K562 (cell line): ENCODE measurements around the gene LENG9. TPM values are rescaled to one million over a fixed set of nuclear protein-coding genes. Genes with fewer than 3 reads are reported as not detected.

ENCODE experiments used
- ATAC-seq: fragments of 200-7000 bp; cut with Tn5 transposase; 3 replicates; pipeline ENCODE4 v1.9.1; 2020; ENCODE audit warnings: moderate library complexity
- Bru-seq: library from RNA; stranded (reverse); fragments of 400-500 nt; gene quantifications from one replicate; lab custom pipeline; 2021; lab: Mats Ljungman, UMichigan
- BruChase-seq, 2 experiments: library from RNA; stranded (reverse); fragments of 400-500 nt; gene quantifications; one replicate each; lab custom pipeline; 2021; lab: Mats Ljungman, UMichigan
- BruUV-seq: library from RNA; stranded (reverse); fragments of 400-500 nt; replicated peaks from 2 replicates; lab custom pipeline; 2021; lab: Mats Ljungman, UMichigan
- CTCF ChIA-PET: fragments of 300-600 bp; formaldehyde crosslinking; extraction: SDS; loops from one replicate; lab custom pipeline; 2021; ENCODE audit warnings: low intra/inter-chr PET ratio; lab: Yijun Ruan, JAX
- POLR2A ChIA-PET: fragments of 300-600, 350-650 bp; sonication (Branson Sonifier 250); formaldehyde crosslinking; extraction: SDS; loops from one replicate; lab custom pipeline; 2021; ENCODE audit warnings: antibody characterized with exemption, inconsistent platforms; lab: Yijun Ruan, JAX
- DNase-seq, 4 experiments: peaks; one replicate each; pipeline versions ENCODE4 v3.0.0 to v3.0.0-alpha.2; 2011 to 2018; ENCODE audit warnings: low spot score in 3 of 4, mixed read lengths in 3 of 4; ENCODE audit errors: extremely low read depth in 1 of 4
- FAIRE-seq: peaks from 2 replicates; lab custom pipeline; 2011; peaks lifted over from hg19 to GRCh38; lab: Jason Lieb, UNC
- H2AFZ ChIP-seq: 2 replicates; pipeline ENCODE4 v1.6.0; 2011; ENCODE audit warnings: low read depth, low read length, control low read depth, inconsistent platforms
- H3K27ac ChIP-seq: fragments of 200-600 bp; 3 replicates; pipeline ENCODE4 v1.8.0; 2011; ENCODE audit warnings: low read depth, mild to moderate bottlenecking, control low read depth, inconsistent platforms, low read length, moderate library complexity, mixed read lengths; ENCODE audit errors: extremely low read depth
- H3K27me3 ChIP-seq, 2 experiments: fragments of 300-600 bp in 1 of 2; 2 replicates in 1 of 2; 3 replicates in 1 of 2; pipeline versions ENCODE4 v1.6.0 to v1.8.0; 2011; ENCODE audit warnings: inconsistent platforms in 2 of 2, low read length in 2 of 2, mild to moderate bottlenecking in 1 of 2, mixed read lengths in 1 of 2, moderate library complexity in 1 of 2; ENCODE audit not compliant: control insufficient read depth in 2 of 2, insufficient read depth in 2 of 2
- H3K36me3 ChIP-seq: fragments of 300-600 bp; 3 replicates; pipeline ENCODE4 v1.8.0; 2011; ENCODE audit warnings: mild to moderate bottlenecking, low read length, inconsistent platforms; ENCODE audit not compliant: control insufficient read depth, insufficient read depth
- H3K4me1 ChIP-seq, 2 experiments: fragments of 200-600 bp in 1 of 2; replicated peaks in 1 of 2; 2 replicates in 1 of 2; 3 replicates in 1 of 2; pipeline versions ENCODE4 v1.5.1 to v1.8.0; 2011; ENCODE audit warnings: inconsistent platforms in 2 of 2, low read length in 2 of 2, mild to moderate bottlenecking in 1 of 2, mixed read lengths in 1 of 2, moderate library complexity in 1 of 2; ENCODE audit not compliant: control insufficient read depth in 2 of 2, insufficient read depth in 2 of 2
- H3K4me2 ChIP-seq: 2 replicates; pipeline ENCODE4 v1.6.1; 2011; ENCODE audit warnings: low read length, control low read depth, inconsistent platforms, mixed read lengths; ENCODE audit not compliant: insufficient read depth
- H3K4me3 ChIP-seq: fragments of 200-600 bp; sonication (generic), shearing (Covaris generic); 2 replicates; pipeline ENCODE4 v1.5.1; 2016; ENCODE audit warnings: control low read depth, inconsistent platforms
- H3K79me2 ChIP-seq: fragments of 200-600 bp; 3 replicates; pipeline ENCODE4 v1.8.0; 2011; ENCODE audit warnings: low read length, inconsistent platforms; ENCODE audit not compliant: control insufficient read depth, insufficient read depth
- H3K9ac ChIP-seq, 2 experiments: 2 replicates each; pipeline versions ENCODE4 v1.6.0 to v1.6.1; 2011; ENCODE audit warnings: low read depth in 2 of 2, low read length in 2 of 2, control low read depth in 1 of 2, inconsistent platforms in 1 of 2, mild to moderate bottlenecking in 1 of 2, mixed read lengths in 1 of 2; ENCODE audit not compliant: insufficient read depth in 1 of 2
- H3K9me1 ChIP-seq: one replicate; pipeline ENCODE4 v1.6.0; 2011; ENCODE audit warnings: inconsistent platforms, mild to moderate bottlenecking, low read length, moderate library complexity; ENCODE audit not compliant: control insufficient read depth, insufficient read depth
- H3K9me3 ChIP-seq: replicated peaks from 2 replicates; pipeline ENCODE4 v1.5.1; 2011; ENCODE audit warnings: low read depth, low read length, inconsistent platforms; ENCODE audit not compliant: control insufficient read depth, insufficient read depth
- H4K20me1 ChIP-seq: replicated peaks from 2 replicates; pipeline ENCODE4 v1.6.1; 2011; ENCODE audit warnings: low read length, inconsistent platforms, mixed read lengths; ENCODE audit not compliant: control insufficient read depth, insufficient read depth
- ASH1L ChIP-seq: fragments of 450-650 bp; IDR thresholded peaks from 2 replicates; pipeline ENCODE4 v1.6.1; 2018; ENCODE audit warnings: borderline replicate concordance, mild to moderate bottlenecking, low read depth; ENCODE audit not compliant: partially characterized antibody
- CREB1 ChIP-seq, 2 experiments: sonication (generic) in 1 of 2; formaldehyde crosslinking in 1 of 2; IDR thresholded peaks; 2 replicates each; pipeline versions ENCODE4 v1.6.1 to v1.8.0; 2012 to 2022; ENCODE audit warnings: inconsistent platforms in 1 of 2, mild to moderate bottlenecking in 1 of 2, missing genetic modification reagents in 1 of 2, moderate library complexity in 1 of 2
- RBBP5 ChIP-seq: fragments of 200-600 bp; sonication (generic); IDR thresholded peaks from 2 replicates; pipeline ENCODE4 v1.6.1; 2012; ENCODE audit warnings: borderline replicate concordance, mild to moderate bottlenecking, low read length, control low read depth, inconsistent platforms; ENCODE audit not compliant: insufficient read depth, poor library complexity, severe bottlenecking
- RUNX1 ChIP-seq: sonication (generic); IDR thresholded peaks from 2 replicates; pipeline ENCODE4 v1.6.1; 2016; ENCODE audit warnings: antibody characterized with exemption, low read depth
- SREBF1 ChIP-seq: fragments of 150-350 bp; IDR thresholded peaks from 2 replicates; pipeline ENCODE4 v1.6.1; 2014; ENCODE audit warnings: antibody characterized with exemption, low read depth, low read length, borderline replicate concordance
- U2AF1 ChIP-seq: fragments of 200-400 bp; formaldehyde crosslinking; optimal IDR thresholded peaks from 2 replicates; pipeline ENCODE3; 2017; ENCODE audit warnings: mild to moderate bottlenecking, low read depth, low read length, moderate library complexity
- ZNF24 ChIP-seq: fragments of 450-650 bp; IDR thresholded peaks from 2 replicates; pipeline ENCODE4 v1.6.1; 2016
- WGBS: fragments of 100-300 bp; shearing (Covaris generic); methylation state at CpG from one replicate; pipeline ENCODE4 v1.1.6; 2016; ENCODE audit warnings: low coverage, mixed read lengths; ENCODE audit not compliant: insufficient coverage; ENCODE audit errors: missing lambda C conversion rate; 5-methylcytosine and 5-hydroxymethylcytosine counted together
- in situ Hi-C: fragments of 300-500 bp; cut with MboI; formaldehyde crosslinking; loops from 4 replicates; pipeline ENCODE4 v1.15.0; 2018; ENCODE audit warnings: inconsistent platforms, mixed read lengths
- intact Hi-C: fragments of 100-400 bp; cut with micrococcal nuclease; formaldehyde crosslinking; loops from 2 replicates; pipeline ENCODE4 v1.14.2; 2022
- long read RNA-seq, 3 experiments: library from polyadenylated mRNA in 2 of 3; library from RNA in 1 of 3; unstranded in 2 of 3; stranded (forward) in 1 of 3; transcript quantifications; one replicate each; pipeline ENCODE4 v2.0.0, GENCODE V29; 2019 to 2022
- polyA minus RNA-seq, 3 experiments: library from RNA; depleted of rRNA, polyadenylated mRNA; stranded (reverse); fragments of >200 nt; gene quantifications; 2 replicates each; pipeline ENCODE4 v1.2.3, GENCODE V29; 2011
- polyA plus RNA-seq, 8 experiments: library from polyadenylated mRNA; depleted of rRNA in 4 of 8; stranded (reverse) in 5 of 8; unstranded in 3 of 8; fragments of >200 nt; fragmentation: Nextera tagmentation in 2 of 8; fragmentation: Illumina TruSeq in 1 of 8; extraction: Ambion mirVana in 2 of 8; extraction: Trizol in 1 of 8; gene quantifications; 2 replicates each; pipeline versions ENCODE4 v1.2.1 to v1.2.3, GENCODE V29; 2011 to 2014; ENCODE audit warnings: inconsistent platforms in 1 of 8, missing spikeins in 1 of 8
- total RNA-seq, 7 experiments: library from RNA; depleted of rRNA in 6 of 7; stranded (reverse); fragments of >200 nt in 6 of 7; fragmentation: Illumina TruSeq in 2 of 7; extraction: Trizol in 2 of 7; gene quantifications; 2 replicates each; pipeline versions ENCODE4 v1.2.1 to v1.2.3, GENCODE V29; 2011 to 2021; ENCODE audit warnings: low replicate concordance in 1 of 7
- TF ChIP-seq, protein P1 (sequence below): sonication (generic); formaldehyde crosslinking; IDR thresholded peaks from 2 replicates; pipeline ENCODE4 v1.8.0; 2022; ENCODE audit warnings: mild to moderate bottlenecking, missing genetic modification reagents
- TF ChIP-seq, protein P2 (sequence below): fragments of 250-450 bp; sonication (Bioruptor Pico); IDR thresholded peaks from 2 replicates; pipeline ENCODE4 v1.4.0; 2020

LENG9 gene
- 0.53 TPM in 1 of 2 replicates, not detected in the other for total RNA-seq (2011; cell fraction: chromatin; rRNA removed; ENCODE audit: low replicate concordance)
- 1.2 TPM in 2 replicates for total RNA-seq (2011; cell fraction: nucleolus; rRNA removed)
- 0.44 and 0.61 TPM in 2 replicates for total RNA-seq (2011; cell fraction: nucleoplasm; rRNA removed)
- total RNA-seq (2014; rRNA removed) (0.64 and 1.6 TPM in 2 replicates), total RNA-seq (2014; rRNA removed; fragmentation: Illumina TruSeq; extraction: Trizol) (0.10 TPM in 1 of 2 replicates, not detected in the other), total RNA-seq (2015; rRNA removed; fragmentation: Illumina TruSeq; extraction: Trizol) (0.38 and 0.43 TPM in 2 replicates), total RNA-seq (2021) (0.58 and 0.74 TPM in 2 replicates), polyA plus RNA-seq (2011; rRNA removed) (0.11 and 0.12 TPM in 2 replicates), polyA plus RNA-seq (2014; fragmentation: Illumina TruSeq; extraction: Trizol) (0.06 and 0.28 TPM in 2 replicates), polyA plus RNA-seq (2014; fragmentation: Nextera tagmentation; extraction: Ambion mirVana) (under 1 TPM; 0.23 to 0.34 TPM), polyA plus RNA-seq (2014; rRNA removed) (0.15 and 0.32 TPM in 2 replicates), polyA minus RNA-seq (2011; rRNA and poly(A)+ RNA removed) (0.28 TPM in 1 of 2 replicates, not detected in the other), Bru-seq, nascent RNA (percentile 47 among the genes with signal in this experiment), BruChase-seq, experiment 1, labeled RNA remaining after a 2-hour chase (percentile 20 among the genes with signal in this experiment), BruChase-seq, experiment 2, labeled RNA remaining after a 6-hour chase (percentile 26 among the genes with signal in this experiment)
- 0.32 and 0.64 TPM in 2 replicates for polyA plus RNA-seq (2011; cell fraction: cytosol; rRNA removed)
- 0.24 and 0.43 TPM in 2 replicates for polyA plus RNA-seq (2011; cell fraction: nucleus; rRNA removed)
- 0.35 and 0.48 TPM in 2 replicates for polyA plus RNA-seq (2012)
- polyA minus RNA-seq (2011; cell fraction: cytosol; rRNA and poly(A)+ RNA removed), result 0.91 and 0.95 TPM in 2 replicates
- polyA minus RNA-seq (2011; cell fraction: nucleus; rRNA and poly(A)+ RNA removed), result 0.89 and 1.8 TPM in 2 replicates
- long read RNA-seq, experiment 1, partial matches to known transcripts, result 0 of 1 reads
- long read RNA-seq, experiment 1, other reads (novel, unspliced or antisense), result 0 of 1 reads
- long read RNA-seq, experiment 2, partial matches to known transcripts, result 0 of 1 reads
- long read RNA-seq, experiment 2, other reads (novel, unspliced or antisense), result 0 of 1 reads
- long read RNA-seq, experiment 3, partial matches to known transcripts, result 0 of 1 reads
- long read RNA-seq, experiment 3, other reads (novel, unspliced or antisense), result 0 of 1 reads

DNA sequence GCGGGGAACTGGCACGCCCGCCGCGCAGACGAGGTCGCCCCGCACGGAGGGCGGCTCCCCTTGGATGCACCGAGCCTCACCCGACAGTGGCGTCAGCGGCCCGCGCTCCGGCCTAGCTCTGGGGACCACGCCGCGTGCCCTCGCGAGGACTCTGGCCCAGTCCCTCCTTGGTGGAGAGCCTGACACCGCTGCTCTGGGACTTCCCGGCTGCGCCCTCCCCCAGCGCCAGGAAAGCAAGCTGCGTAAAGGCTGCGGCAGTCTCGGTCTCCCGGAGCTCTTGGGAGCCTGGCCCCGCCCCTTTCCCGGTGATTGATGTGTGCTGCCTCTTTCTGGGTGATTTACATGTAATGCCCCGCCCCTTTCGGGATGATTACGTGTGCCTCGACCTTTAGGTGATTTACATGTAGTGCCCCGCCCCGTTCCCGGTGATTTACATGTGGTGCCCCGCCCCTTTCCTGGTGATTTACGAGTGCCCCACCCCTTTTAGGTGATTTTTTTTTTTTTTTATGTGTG, at the start of gene LENG9:
Gene LENG9, minus strand, starts transcription at position 248 of the 513 bp plus-strand sequence. CDS start 252 bp downstream, outside the sequence.
- DNase-seq (peak; percentile 82 to 99 (median 88)), FAIRE-seq (peak; percentile 100), ATAC-seq (peak; percentile 80)
- Histone ChIP-seq H3K9ac (peak within 1 kb of the TSS; percentile 84 to 90), H3K27ac (peak within 1 kb of the TSS; percentile 95), H2AFZ (peak within 1 kb of the TSS; percentile 97), H3K79me2 (no peaks in the 10 kb centered on the region), H4K20me1 (peaks cover 11% of the 10 kb centered on the region; the same call in 1 of the 2 replicates), H3K27me3 (no peaks in the 10 kb centered on the region), H3K9me3 (no peaks in the 10 kb centered on the region), H3K9me1 (no peaks in the 10 kb centered on the region), H3K4me3 (peak within 1 kb of the TSS; percentile 85), H3K4me2 (peak within 1 kb of the TSS; percentile 87), H3K36me3 (peaks cover 38% of the 10 kb centered on the region), H3K4me1 (peaks cover 0 to 38% of the 10 kb centered on the region in 2 experiments; a peak in 2 of 5 replicates)
- intact Hi-C loops (loop anchor here (1.0 kb wide), 1 partner anchor 14 kb away; the partner anchor contains the start of gene LENG8), in situ Hi-C loops (no loop called here)
- WGBS, result 22% methylated on average over 37 of the region's 41 CpGs
- ChIA-PET CTCF (no interaction called here), POLR2A (interaction anchor here (0.6 to 2.0 kb wide), 6 partner anchors 9 to 562 kb away, joined by 3 to 34 read pairs (median 10); partner anchors contain the start of genes CDC42EP5 and LENG8)
- BruUV-seq, result no TSS peak
- no peak for TF ChIP-seq RBBP5
- TF ChIP-seq ASH1L, result no peak
- TF ChIP-seq, protein P1, sequence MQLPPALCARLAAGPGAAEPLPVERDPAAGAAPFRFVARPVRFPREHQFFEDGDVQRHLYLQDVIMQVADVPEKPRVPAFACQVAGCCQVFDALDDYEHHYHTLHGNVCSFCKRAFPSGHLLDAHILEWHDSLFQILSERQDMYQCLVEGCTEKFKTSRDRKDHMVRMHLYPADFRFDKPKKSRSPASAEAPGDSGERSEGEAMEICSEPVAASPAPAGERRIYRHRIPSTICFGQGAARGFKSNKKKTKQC (CRISPR knock-in tag), result peak; percentile 72; the same call in 1 of the 2 replicates
- TF ChIP-seq U2AF1, result no peak
- no peak for TF ChIP-seq SREBF1
- no peak for TF ChIP-seq CREB1 (IDR thresholded peaks at IDR 0.05)
- peak; percentile 30; the same call in 1 of the 2 replicates for TF ChIP-seq CREB1 (CRISPR knock-in tag; IDR thresholded peaks at IDR 0.05)
- TF ChIP-seq, protein P2, sequence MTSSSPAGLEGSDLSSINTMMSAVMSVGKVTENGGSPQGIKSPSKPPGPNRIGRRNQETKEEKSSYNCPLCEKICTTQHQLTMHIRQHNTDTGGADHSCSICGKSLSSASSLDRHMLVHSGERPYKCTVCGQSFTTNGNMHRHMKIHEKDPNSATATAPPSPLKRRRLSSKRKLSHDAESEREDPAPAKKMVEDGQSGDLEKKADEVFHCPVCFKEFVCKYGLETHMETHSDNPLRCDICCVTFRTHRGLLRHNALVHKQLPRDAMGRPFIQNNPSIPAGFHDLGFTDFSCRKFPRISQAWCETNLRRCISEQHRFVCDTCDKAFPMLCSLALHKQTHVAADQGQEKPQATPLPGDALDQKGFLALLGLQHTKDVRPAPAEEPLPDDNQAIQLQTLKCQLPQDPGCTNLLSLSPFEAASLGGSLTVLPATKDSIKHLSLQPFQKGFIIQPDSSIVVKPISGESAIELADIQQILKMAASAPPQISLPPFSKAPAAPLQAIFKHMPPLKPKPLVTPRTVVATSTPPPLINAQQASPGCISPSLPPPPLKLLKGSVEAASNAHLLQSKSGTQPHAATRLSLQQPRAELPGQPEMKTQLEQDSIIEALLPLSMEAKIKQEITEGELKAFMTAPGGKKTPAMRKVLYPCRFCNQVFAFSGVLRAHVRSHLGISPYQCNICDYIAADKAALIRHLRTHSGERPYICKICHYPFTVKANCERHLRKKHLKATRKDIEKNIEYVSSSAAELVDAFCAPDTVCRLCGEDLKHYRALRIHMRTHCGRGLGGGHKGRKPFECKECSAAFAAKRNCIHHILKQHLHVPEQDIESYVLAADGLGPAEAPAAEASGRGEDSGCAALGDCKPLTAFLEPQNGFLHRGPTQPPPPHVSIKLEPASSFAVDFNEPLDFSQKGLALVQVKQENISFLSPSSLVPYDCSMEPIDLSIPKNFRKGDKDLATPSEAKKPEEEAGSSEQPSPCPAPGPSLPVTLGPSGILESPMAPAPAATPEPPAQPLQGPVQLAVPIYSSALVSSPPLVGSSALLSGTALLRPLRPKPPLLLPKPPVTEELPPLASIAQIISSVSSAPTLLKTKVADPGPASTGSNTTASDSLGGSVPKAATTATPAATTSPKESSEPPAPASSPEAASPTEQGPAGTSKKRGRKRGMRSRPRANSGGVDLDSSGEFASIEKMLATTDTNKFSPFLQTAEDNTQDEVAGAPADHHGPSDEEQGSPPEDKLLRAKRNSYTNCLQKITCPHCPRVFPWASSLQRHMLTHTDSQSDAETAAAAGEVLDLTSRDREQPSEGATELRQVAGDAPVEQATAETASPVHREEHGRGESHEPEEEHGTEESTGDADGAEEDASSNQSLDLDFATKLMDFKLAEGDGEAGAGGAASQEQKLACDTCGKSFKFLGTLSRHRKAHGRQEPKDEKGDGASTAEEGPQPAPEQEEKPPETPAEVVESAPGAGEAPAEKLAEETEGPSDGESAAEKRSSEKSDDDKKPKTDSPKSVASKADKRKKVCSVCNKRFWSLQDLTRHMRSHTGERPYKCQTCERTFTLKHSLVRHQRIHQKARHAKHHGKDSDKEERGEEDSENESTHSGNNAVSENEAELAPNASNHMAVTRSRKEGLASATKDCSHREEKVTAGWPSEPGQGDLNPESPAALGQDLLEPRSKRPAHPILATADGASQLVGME (CRISPR knock-in tag), result no peak
- TF ChIP-seq RUNX1, result no peak
- peak; percentile 84 for TF ChIP-seq ZNF24
